ENCODE measurements around the gene ADAMTS2.

Gene ADAMTS2

DNA sequence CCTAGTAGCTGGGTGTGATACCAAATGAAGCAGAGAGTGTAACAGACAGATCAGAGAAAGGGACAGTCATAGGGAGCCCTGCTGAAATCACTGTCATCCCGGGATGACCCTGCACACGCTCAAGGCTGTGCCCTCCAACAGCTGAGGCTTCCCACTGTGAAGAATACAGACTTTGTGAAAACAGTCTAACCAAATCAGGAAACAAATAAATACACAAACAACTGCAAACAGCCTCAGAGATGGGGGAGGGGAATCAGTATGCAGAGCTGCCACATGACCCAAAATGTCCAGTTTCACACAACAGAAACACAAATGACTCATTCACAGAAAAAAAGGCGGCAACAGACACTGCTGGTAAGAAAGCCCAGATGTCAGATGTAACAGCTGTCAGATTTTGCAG lies 101.9 kb downstream of the ADAMTS2 start:
- no peak for DNase-seq

DNA sequence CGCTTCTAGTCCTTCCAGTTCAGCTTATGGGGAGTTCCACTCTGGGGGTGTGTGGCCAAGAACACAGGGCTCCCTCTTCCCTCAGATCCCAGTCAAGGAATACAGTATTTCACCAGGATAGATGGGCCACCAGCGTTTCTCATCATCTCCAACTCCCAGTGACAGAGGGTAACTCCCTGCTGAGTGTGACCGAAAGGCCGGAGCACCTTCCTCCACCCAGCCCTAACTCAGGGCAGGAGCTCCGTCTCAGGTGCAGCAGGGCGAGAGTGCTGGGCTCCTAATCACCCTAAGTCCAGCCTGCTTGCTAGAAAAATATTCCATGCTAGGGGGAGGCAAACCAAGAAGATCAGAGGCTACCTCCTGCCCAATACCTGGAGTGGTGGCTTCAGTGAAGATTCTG lies 102.6 kb downstream of the ADAMTS2 start:
- DNase-seq, result no peak

DNA sequence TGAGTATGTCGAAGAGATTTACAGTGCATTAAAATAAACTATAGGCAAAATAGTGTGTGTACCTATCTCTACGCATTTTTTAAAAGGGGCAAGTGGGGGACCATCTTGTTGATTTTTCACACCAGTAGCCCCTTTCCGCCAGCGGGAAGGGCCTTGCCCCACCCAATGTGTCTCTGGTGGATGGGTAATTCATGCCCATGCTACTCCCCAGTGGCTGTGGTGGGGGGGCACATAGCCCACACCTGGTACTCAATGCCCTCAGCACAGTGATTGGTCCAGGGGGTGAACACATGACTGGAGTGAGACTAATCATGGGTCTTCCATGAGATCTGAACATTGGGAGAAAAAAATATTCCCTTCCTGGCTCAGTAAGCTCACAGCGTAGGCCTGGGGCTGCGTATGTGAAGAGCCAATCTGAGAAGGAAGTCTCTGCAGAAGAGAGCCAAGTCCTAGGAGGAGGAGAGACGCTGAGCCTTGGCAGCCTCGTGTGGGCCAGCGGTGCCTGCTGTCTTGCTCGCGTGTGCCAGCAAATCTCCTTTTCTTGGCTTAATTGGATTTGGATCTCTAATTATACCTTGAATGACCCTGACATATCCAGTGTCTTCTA lies 103.4 kb downstream of the ADAMTS2 start:
- no peak for DNase-seq

- no peak for DNase-seq
These were observed 104.1 kb downstream of the ADAMTS2 start for GRCh38 chr5:179241175-179241574.

DNA sequence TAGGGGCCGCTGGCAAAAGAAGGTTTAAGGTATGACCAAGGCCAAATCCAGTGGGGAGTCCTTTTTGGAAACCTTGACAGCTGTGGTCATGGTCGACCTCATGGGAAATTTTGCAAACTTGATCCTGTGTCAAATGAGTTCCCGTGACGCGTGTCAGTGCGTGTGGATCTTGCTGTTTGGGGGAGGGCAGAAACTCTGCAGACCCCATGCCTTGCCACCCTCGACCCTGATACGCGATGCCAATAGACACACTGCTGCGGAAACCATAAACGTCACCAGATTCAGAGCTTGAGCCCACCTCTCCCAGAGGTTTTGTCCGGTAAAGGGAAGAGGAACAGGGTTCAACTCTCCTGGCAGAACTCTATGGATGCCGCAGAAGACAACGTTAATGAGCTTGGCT lies 104.7 kb downstream of the ADAMTS2 start:
- DNase-seq, result no peak

DNA sequence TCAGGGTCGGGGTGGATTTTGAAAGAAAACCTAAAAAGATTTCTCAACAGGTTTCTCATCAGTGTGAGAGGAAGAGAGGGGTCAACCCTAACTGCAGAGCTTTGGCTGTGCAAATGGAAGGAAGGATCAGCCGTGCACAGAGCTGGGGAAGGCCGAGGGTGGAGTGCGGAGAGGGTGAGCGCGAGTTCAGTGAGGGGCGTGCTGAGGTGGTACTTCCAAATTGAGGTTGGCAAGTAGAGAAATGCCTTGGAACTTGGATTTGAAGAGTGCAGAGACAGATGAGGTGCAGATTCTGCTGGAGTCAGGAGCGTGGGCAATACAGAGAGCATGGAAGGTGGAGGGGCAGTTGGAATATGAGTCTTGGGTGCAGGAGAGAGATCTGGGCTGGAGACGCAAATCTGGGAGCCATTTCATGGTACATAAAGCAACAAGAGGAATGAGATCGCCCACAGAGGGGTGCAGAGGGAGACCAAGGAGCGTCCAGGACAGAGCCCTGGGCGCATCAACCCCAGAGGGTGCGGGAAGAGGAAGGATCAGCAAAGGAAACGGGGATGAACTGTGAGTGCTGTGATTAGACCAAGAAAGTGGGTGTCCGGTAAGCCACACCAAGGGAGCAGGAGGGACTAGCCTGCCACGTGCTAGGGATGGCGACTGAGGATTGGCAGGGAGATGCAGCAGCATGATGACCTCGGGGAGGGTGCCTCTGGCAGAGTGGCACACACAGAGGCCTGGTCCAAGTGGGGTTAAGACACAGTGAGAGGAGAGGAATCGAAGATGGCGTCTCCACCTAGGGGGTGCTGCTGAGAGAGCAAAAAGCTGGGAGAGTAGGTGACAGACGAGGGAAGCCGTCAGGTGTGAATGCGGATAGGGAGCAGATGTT lies 105.8 kb downstream of the ADAMTS2 start:
- no peak for DNase-seq

- DNase-seq, result no peak
These were observed 106.7 kb downstream of the ADAMTS2 start for GRCh38 chr5:179238628-179238970.

GRCh38 chr5:179237770-179238627 lies 107.3 kb downstream of the ADAMTS2 start:
- no peak for DNase-seq

DNA sequence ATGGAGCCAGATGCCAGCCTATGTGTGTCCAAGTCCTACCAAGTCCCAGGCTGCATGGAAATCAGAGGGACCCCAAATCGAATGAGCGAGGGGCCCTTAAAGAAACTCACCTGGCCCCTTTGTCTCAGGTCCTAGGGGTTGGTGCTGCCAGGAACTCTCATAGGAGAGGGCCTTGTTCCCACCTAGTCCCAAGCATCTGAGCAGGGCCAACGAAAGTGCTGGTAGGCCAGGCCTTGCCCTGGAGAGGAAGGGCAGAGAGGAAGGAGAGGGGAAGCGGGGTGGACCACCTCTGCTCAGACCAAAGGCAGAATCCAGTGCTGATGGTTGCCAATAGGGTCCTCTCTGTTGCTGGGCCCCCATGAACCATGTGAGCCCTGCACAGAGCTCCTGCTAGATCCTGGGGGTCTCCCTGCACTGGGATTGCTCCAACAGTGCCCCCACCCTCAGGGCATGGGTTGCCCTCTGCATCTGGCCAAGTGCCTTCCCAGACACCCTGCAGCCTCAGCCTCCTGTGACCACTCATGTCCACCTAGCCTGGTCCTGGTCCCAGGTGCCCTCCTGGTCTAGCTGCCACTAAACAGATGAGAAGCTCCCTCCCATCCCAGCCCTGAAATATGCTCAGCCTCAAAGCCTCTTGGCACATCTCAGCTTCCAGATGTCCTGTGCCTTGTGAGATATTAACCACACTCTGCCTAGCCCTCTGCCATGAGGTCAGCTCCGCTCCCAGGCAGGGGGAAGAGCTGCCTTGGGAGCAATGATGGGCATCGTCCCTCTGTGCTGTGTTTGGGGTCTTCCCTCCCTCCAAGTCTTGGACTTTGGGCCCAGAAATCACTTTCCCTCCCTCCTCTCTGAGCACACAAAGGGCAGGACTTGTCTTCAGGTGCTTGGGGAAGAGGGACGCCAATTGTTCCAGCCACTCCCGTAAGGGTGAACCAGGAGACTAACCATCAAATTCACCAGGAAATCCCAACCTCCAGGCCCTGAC lies 109.6 kb downstream of the ADAMTS2 start:
- no peak for DNase-seq

DNA sequence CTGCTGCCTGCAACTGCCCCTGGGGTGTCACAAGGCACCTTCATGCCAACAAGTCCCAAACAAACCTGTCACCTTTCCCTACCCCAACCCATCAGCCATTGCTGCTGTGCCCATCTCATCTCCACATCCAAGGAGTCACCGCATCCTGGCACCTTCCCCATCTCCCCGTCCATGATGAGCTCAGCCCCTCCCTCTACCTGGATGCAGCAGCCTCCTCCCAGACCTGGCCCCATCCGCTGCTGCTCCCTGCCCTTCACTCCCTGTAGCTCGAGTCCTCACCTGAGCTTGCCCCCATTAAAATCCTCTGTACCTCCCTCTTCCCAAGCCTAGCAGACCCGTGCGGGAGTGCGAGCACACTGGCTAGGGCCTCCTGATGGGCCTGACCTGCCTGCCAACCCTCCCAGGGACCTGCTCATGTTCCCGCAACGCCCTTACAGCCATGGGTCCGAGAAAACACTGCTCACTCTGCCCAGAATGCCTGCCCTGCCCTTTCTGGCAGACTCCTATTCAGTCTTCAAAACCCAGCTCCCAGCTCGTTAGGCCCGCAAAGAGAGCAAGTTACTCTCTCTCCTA lies 110.6 kb downstream of the ADAMTS2 start:
- no peak for DNase-seq

- no peak for DNase-seq
These were observed 111.2 kb downstream of the ADAMTS2 start for GRCh38 chr5:179233909-179234562.

DNA sequence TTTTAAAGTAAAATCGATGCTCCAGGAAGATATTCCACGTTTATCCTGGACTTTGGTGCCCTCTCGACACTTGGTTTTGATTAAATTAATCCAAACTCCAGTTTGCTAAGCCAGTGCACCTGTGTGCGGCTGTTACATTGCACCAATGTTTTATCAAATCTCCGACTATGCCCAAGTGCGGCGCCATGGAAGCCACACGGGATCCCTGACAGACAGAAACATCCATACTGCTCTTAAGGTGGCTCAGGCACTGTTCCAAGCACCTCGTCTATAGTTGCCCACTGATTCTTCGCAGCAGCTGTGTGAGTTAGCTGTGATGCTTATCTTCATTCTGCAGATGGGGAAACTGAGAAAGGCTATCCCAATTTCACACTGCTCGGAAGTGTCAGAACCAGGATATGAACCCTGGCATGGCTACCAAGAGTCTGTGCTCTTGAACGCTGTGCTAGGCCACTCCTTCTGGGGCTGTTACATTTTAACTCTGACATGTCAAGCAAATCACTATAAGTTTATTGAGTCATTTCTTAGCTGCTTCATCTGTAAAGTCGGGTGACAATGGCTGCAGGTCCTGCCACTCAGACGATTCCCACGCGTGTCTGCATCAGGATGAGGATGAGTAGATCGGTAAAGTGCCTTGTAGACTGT lies 113.0 kb downstream of the ADAMTS2 start:
- DNase-seq, result no peak

- DNase-seq, result no peak
These were observed 114.0 kb downstream of the ADAMTS2 start for GRCh38 chr5:179231309-179231708.

DNA sequence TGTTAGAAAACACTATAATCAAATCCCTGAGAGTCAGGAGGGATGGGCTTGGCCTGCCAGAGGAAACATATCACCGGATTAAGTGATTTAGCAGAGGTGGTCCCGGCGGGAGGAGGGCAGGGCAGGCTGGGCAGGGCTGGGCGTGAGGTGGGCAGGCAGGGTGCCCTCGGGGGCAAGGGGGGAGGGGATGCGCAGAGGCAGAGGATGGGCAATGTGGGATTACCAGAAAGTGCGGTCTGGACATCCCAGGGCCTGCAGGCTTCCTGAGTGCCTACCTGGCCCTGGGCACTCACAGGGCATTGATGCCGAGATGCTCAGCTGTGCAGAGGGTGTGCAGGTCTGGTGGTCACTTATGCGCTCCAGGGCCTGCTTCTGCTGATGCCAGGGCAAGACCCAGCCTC lies 115.2 kb downstream of the ADAMTS2 start:
- no peak for DNase-seq

GRCh38 chr5:179229331-179229831 lies 115.9 kb downstream of the ADAMTS2 start:
- no peak for DNase-seq

- DNase-seq, result no peak
These were observed 116.7 kb downstream of the ADAMTS2 start for GRCh38 chr5:179228341-179229121.

DNA sequence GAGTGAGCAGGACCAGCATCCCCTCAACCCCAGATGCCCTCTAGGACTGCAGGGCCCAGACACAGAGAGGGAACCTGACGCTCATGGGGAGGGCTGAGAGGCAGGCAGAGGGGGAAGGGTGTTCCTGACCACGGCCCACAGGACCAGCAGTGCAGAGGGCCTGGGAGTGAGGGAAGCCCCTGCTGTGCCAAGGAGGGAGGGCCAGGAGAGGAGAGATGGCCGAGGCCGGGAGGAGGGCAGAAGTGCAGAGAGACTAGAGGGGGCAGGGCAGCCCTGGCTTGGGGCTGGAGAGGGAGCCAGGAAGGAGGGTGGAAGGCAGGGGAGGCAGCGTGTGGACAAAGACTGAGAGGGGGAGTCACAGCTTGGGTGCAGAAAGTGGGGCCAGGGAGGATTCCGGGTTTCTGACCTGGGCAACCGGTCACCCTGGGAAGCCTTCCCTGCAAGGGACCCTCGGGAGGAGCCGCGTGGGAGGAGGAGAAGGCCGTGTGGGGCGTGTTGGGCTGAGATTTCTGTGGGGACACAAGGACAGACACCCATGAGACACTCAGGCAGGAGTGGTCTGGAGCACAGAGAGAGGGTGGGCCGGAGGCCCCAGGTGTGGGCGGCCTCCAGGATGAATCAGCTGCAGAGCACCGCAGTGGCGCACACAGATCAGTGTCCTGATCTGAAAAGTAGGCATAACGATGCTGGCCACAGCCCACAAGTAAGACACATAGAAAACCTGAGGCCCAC lies 117.5 kb downstream of the ADAMTS2 start:
- no peak for DNase-seq

DNA sequence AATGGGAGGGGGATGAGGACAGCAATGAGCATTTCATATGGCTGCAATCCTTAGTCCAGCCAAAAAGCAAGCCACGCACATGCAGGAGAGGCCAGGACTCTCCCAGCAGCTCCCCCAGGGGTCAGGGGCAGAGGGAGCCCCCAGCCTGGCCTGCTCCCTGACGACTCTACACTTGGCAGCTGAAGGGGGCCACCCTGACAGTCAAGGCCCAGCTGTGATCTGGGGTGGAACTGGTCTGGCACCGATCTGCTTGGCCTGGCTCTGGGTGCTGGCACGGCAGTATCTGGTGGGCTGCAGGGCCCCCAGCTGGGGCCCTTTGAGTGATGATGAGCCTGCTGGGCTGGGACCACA lies 118.1 kb downstream of the ADAMTS2 start:
- DNase-seq, result no peak

GRCh38 chr5:179226696-179227095 lies 118.6 kb downstream of the ADAMTS2 start:
- DNase-seq, result no peak

Measured in CD4-positive, alpha-beta T cell treated with Interleukin-12 subunit alpha and Interleukin-12 subunit beta, for 1 hour (primary cell).